A549 treated with DMSO at 1 μM for 4 hours (cell line): Measurements from ENCODE around the gene MYH9. TPM values are rescaled to one million over a fixed set of nuclear protein-coding genes. Genes with fewer than 3 reads are reported as not detected.

Experiments
- total RNA-seq: library from RNA; stranded (reverse); fragments of 200-300 nt; extraction: Qiagen RNA extraction; gene quantifications from 5 replicates; pipeline ENCODE4 v1.2.3, GENCODE V29; 2022; ENCODE audit warnings: low read depth

The MYH9 gene
- total RNA-seq, result 193 to 218 TPM (median 197 TPM) in 5 replicates

DNA sequence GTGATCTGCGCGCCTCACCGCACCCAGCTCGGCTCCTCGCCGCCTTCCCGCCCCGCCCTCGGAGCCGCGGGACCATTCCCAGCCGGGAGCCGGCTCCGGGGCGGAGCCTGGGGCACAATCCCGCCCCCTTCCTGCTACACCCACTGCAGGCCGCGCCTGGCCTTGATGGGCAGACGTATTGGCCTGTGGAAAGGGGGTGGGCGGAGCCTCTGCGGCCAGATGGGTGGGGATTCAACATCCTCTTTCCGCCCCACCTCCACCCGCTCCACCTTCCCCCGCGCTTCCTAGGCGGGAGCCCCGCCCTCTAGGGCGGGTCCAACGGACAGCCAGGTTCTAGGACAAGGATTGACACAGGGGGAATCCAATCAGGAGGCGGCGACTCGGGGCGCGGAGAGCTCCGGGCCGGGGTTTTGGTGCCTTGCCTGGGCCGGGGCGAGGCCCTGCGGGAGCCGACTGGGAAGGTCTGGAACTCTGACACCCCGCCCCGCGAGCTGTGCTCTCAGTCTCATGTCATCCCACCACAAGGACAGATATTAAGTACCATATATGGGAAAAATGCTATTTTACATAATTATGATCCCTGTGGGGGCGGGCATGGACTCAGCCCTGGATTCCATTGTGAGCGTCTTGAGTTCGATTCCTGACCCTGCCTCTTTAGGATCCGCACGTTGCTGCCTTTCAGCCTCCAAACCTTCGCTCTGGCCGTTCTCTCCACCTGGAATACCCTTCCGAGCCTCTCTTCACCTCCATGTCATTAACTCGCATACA is at the start of gene MYH9:
Gene MYH9 (minus strand): TSS at position 9 of the 768 bp plus-strand sequence. CDS start 38,731 bp downstream, outside the sequence.

DNA sequence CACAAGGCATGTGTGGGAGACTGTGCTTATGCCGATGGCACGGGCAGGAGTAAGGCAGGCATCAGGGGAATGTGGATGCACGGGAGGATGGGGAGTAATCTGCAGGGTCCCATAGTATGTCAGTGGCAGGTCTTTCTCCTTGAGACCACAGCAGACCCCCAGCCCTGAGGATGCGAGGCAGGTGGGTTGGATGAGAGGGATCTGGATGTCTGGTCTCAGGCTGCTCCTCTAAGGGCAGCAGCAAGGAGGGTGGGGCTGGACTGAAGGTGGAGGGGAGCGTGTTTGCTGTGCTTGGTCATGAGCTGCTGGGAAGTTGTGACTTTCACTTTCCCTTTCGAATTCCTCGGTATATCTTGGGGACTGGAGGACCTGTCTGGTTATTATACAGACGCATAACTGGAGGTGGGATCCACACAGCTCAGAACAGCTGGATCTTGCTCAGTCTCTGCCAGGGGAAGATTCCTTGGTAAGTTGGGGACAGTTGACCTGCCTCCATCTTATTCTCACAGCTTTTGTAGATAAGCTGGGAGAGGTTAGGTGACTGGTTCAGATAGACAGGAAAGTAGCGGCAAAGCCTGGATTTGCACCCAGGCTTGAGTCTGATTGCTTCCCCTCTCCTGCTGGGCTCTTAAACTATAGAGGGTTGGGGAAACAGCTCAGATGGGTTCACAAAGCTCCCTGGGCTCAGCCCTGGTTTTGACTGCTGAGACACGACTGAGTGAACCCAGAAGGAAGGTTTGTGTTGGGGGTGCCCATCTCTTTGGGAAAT is 134.8 kb downstream of the MYH9 start, which contains the start of gene APOL1:
Gene APOL1 (plus strand): TSS at position 380 of the 769 bp plus-strand sequence. CDS start 1,823 bp downstream, outside the sequence.

DNA sequence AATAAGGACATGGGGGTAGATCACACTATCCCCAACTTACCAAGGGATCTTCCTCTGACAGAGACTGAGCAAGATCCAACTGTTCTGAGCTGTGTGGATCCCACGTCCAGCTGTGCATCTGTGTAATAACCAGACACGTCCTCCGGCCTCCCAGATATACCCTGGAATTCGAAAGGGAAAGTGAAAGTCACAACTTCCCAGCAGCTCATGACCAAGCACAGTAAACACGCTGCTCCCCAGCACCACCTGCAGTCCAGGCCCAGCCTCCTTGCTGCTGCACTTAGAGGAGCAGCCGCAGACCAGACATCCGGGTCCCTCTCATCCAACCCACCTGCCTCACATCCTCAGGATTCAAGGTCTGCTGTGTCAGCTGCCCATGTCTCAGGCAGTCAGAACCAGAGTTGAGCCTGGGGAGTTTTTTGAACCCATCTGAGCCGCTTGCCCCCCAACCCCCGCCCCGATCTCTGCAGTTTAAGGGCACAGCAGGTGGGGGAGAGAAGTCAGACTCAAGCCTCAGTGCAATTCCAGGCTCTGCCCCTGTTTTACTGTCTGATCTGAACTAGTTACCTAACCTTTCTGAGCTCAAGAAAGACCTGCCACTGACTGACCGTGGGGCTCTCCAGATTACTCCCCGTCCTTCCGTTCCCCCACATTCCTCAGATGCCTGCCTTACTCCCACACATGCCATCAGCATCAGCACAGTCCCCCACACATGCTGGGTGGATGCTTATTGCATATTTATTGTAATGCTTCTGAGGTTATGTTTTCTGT is 148.2 kb downstream of the MYH9 start, which contains the start of gene APOL2:
Gene APOL2 (minus strand): TSS at position 127 of the 771 bp plus-strand sequence. CDS start 6,365 bp downstream, outside the sequence.

Other genes starting within 250 kb of the MYH9 start
- 0.07 TPM in 2 of 5 replicates, not detected in the others for gene APOL3, start 227.2 kb downstream of the MYH9 start, total RNA-seq
- gene APOL4, start 186.2 kb downstream of the MYH9 start, total RNA-seq, result 0.09 TPM in 1 of 5 replicates, not detected in the others
- gene APOL2, start 148.4 kb downstream of the MYH9 start, total RNA-seq, result 24.6 to 27.1 TPM (median 26.2 TPM) in 5 replicates
- gene APOL1, start 134.8 kb downstream of the MYH9 start, total RNA-seq, result 8.0 to 8.8 TPM (median 8.5 TPM) in 5 replicates
- gene TXN2, start 93.7 kb upstream of the MYH9 start, total RNA-seq, result 63.3 to 77.3 TPM (median 69.0 TPM) in 5 replicates
- 14.3 to 17.3 TPM (median 16.6 TPM) in 5 replicates for gene FOXRED2, start 119.1 kb upstream of the MYH9 start, total RNA-seq
- 160 to 201 TPM (median 166 TPM) in 5 replicates for gene EIF3D, start 141.2 kb upstream of the MYH9 start, total RNA-seq